Spleen (tissue), 11 donors: Measurements from ENCODE around the gene FAM107B. TPM values are rescaled to one million over a fixed set of nuclear protein-coding genes. Genes with fewer than 3 reads are reported as not detected.
A peak's percentile ranks its signal among the peaks of the same experiment; 100 is the strongest.

Source experiments
- DNase-seq: peaks from one replicate; pipeline ENCODE4 v3.0.0-alpha.2; 2020
- H3K27ac ChIP-seq, 8 donors: fragments of 200-600 bp; sonication (generic) in 7 of 8; 1 replicate in 4 of 8; 2 replicates in 4 of 8; pipeline versions ENCODE4 v1.5.0 to v1.8.0; 2016 to 2021; ENCODE audit warnings: inconsistent platforms in 4 of 8, mild to moderate bottlenecking in 4 of 8, moderate library complexity in 1 of 8
- H3K27me3 ChIP-seq, 7 donors: fragments of 200-600 bp; sonication (generic) in 6 of 7; replicated peaks in 1 of 7; 1 replicate in 4 of 7; 2 replicates in 3 of 7; pipeline versions ENCODE4 v1.5.0 to v1.8.0; 2016 to 2021; ENCODE audit warnings: inconsistent platforms in 3 of 7, mild to moderate bottlenecking in 1 of 7
- H3K36me3 ChIP-seq, 6 donors: fragments of 200-600 bp; sonication (generic) in 5 of 6; 1 replicate in 4 of 6; 2 replicates in 2 of 6; pipeline versions ENCODE4 v1.5.0 to v1.8.0; 2016 to 2021; ENCODE audit warnings: inconsistent platforms in 2 of 6
- H3K4me1 ChIP-seq, 6 donors: fragments of 200-600 bp; sonication (generic) in 5 of 6; 1 replicate in 3 of 6; 2 replicates in 3 of 6; pipeline versions ENCODE4 v1.5.0 to v1.8.0; 2016 to 2021; ENCODE audit warnings: inconsistent platforms in 3 of 6
- H3K4me3 ChIP-seq, 8 donors: fragments of 200-600 bp; sonication (generic) in 7 of 8; 1 replicate in 4 of 8; 2 replicates in 4 of 8; pipeline versions ENCODE4 v1.5.0 to v1.8.0; 2016 to 2021; ENCODE audit warnings: inconsistent platforms in 4 of 8, mild to moderate bottlenecking in 4 of 8, moderate library complexity in 2 of 8
- H3K9me3 ChIP-seq, 8 donors: fragments of 200-600 bp; sonication (generic) in 7 of 8; 1 replicate in 4 of 8; 2 replicates in 4 of 8; pipeline versions ENCODE4 v1.5.0 to v1.8.0; 2016 to 2021; ENCODE audit warnings: inconsistent platforms in 4 of 8
- CTCF ChIP-seq, 11 experiments: fragments of 200-600 bp in 7 of 11; fragments of 450-650 bp in 4 of 11; sonication (generic) in 4 of 11; IDR thresholded peaks in 8 of 11; conservative IDR thresholded peaks in 3 of 11; 1 replicate in 7 of 11; 2 replicates in 4 of 11; pipeline versions ENCODE4 v1.4.0 to v1.8.0; 2016 to 2021; ENCODE audit warnings: antibody characterized with exemption in 11 of 11, inconsistent platforms in 4 of 11, mild to moderate bottlenecking in 1 of 11
- POLR2A ChIP-seq, 3 donors: fragments of 450-650 bp; IDR thresholded peaks; one replicate each; pipeline ENCODE4 v1.5.1; 2017; ENCODE audit warnings: antibody characterized with exemption in 3 of 3, mild to moderate bottlenecking in 1 of 3
- POLR2AphosphoS5 ChIP-seq, 3 donors: sonication (generic); formaldehyde crosslinking; IDR thresholded peaks; one replicate each; pipeline ENCODE4 v1.5.1; 2017; ENCODE audit warnings: antibody characterized with exemption in 3 of 3
- WGBS, 5 donors: extraction: QIAGEN DNeasy Blood & Tissue Kit in 3 of 5; methylation state at CpG; one replicate each; pipeline versions ENCODE4 v1.1.5 to v1.1.7; 2013 to 2018; 5-methylcytosine and 5-hydroxymethylcytosine counted together
- intact Hi-C: fragments of 100-400 bp; cut with DNase I; formaldehyde crosslinking; loops from one replicate; pipeline ENCODE4 v1.15.0; 2023; ENCODE audit warnings: low total_unique reads
- polyA plus RNA-seq, 3 donors: library from polyadenylated mRNA; stranded (reverse); fragments of 200-250 nt; gene quantifications; one replicate each; pipeline ENCODE4 v1.2.1, GENCODE V29; 2013
- total RNA-seq, 7 donors: library from RNA; depleted of rRNA in 3 of 7; stranded (reverse); fragments of >200 nt in 3 of 7; fragmentation: NEBNext Ultra II Directional in 4 of 7; extraction: Animal tissue kit (Norgen Biotek cat#: 25700) in 4 of 7; gene quantifications; one replicate each; pipeline versions ENCODE4 v1.1.0 to v1.2.1, GENCODE V29; 2016 to 2021
- donor health status: healthy with polysubstance abuse.
- donor health status: DM: no; HTN: no; CAD: no; lungs with moderate emphysema.
- donor health status: DM: no; HTN: no; CAD: no.
- donor health status: Bipolar disorder and iron deficiency.
- donor health status: healthy.
- donor health status: DM: no; HTN: no; CAD: no.
- donor health status: DM: yes; HTN: yes; CAD: no.

The FAM107B gene
- total and polyA plus RNA-seq, 10 donors = 40.1 to 115 (median 75.5) TPM

GRCh38 chr10:14618674-14619073 is 156.0 kb downstream of the FAM107B start:
- no peaks in the 10 kb centered on the region for H3K36me3 ChIP-seq
- no peaks in the 10 kb centered on the region for H3K27me3 ChIP-seq
- peak overlapping the region in 3 of 8 donors; percentile 52 to 66 (median 55) for H3K27ac ChIP-seq
- DNase-seq = no peak
- WGBS, 5 donors = 69 to 88% (median 70%) methylated on average over 6 to 7 of the region's 7 CpGs
- no peak overlapping the region for H3K4me3 ChIP-seq
- H3K9me3 ChIP-seq = no peaks in the 10 kb centered on the region
- H3K4me1 ChIP-seq = peaks cover 10 to 43% (median 19%) of the 10 kb centered on the region in 6 donors
- TF ChIP-seq POLR2AphosphoS5 (IDR thresholded peaks at IDR 0.05) = no peak
- intact Hi-C loops = no loop called here

- Histone ChIP-seq H3K4me1 (peaks cover 10 to 51% (median 22%) of the 10 kb centered on the region in 6 donors), H3K27me3 (no peaks in the 10 kb centered on the region), H3K36me3 (no peaks in the 10 kb centered on the region), H3K9me3 (no peaks in the 10 kb centered on the region), H3K27ac (peak overlapping the region in 6 of 8 donors; percentile 6 to 66 (median 50)), H3K4me3 (no peak overlapping the region)
- TF ChIP-seq CTCF (IDR thresholded peaks at IDR 0.05 in 8 of 11, conservative IDR thresholded peaks at IDR 0.05 in 3 of 11) = peak in 3 of 11 experiments; percentile 15 to 36 (median 18)
- TF ChIP-seq POLR2A (IDR thresholded peaks at IDR 0.05) = no peak
- intact Hi-C loops = no loop called here
- DNase-seq = no peak
- 59 to 85% (median 64%) methylated on average over 4 of the region's 4 CpGs for WGBS, 5 donors
Observed at GRCh38 chr10:14617852-14618251, 156.8 kb downstream of the FAM107B start.

GRCh38 chr10:14616955-14617730 is 157.6 kb downstream of the FAM107B start:
- WGBS, 5 donors = 20 to 37% (median 21%) methylated on average over 5 of the region's 5 CpGs
- peak overlapping the region in 6 of 8 donors; percentile 6 to 66 (median 50) for H3K27ac ChIP-seq
- peaks cover 10 to 58% (median 24%) of the 10 kb centered on the region in 6 donors for H3K4me1 ChIP-seq
- no peak for DNase-seq
- H3K9me3 ChIP-seq = no peaks in the 10 kb centered on the region
- intact Hi-C loops = no loop called here
- no peak overlapping the region for H3K4me3 ChIP-seq
- H3K27me3 ChIP-seq = no peaks in the 10 kb centered on the region
- no peak for TF ChIP-seq POLR2AphosphoS5 (IDR thresholded peaks at IDR 0.05)
- TF ChIP-seq POLR2A (IDR thresholded peaks at IDR 0.05) = no peak
- no peak for TF ChIP-seq CTCF (IDR thresholded peaks at IDR 0.05 in 8 of 11, conservative IDR thresholded peaks at IDR 0.05 in 3 of 11)
- H3K36me3 ChIP-seq = no peaks in the 10 kb centered on the region

- intact Hi-C loops = no loop called here
- 77 to 88% (median 81%) methylated on average over 2 of the region's 2 CpGs for WGBS, 5 donors
- Histone ChIP-seq H3K27me3 (no peaks in the 10 kb centered on the region), H3K4me1 (peaks cover 10 to 61% (median 26%) of the 10 kb centered on the region in 6 donors), H3K9me3 (no peaks in the 10 kb centered on the region), H3K27ac (peak overlapping the region in 2 of 8 donors; percentile 52 to 66), H3K4me3 (no peak overlapping the region), H3K36me3 (no peaks in the 10 kb centered on the region)
- DNase-seq = no peak
- no peak for TF ChIP-seq CTCF (IDR thresholded peaks at IDR 0.05 in 8 of 11, conservative IDR thresholded peaks at IDR 0.05 in 3 of 11)
- no peak for TF ChIP-seq POLR2A (IDR thresholded peaks at IDR 0.05)
- no peak for TF ChIP-seq POLR2AphosphoS5 (IDR thresholded peaks at IDR 0.05)
Observed at GRCh38 chr10:14616465-14616864, 158.2 kb downstream of the FAM107B start.
